K562 (cell line): ENCODE results near the gene CD70. TPM values are rescaled to one million over a fixed set of nuclear protein-coding genes. Genes with fewer than 3 reads are reported as not detected.

ENCODE experiments used
- ATAC-seq: fragments of 200-7000 bp; cut with Tn5 transposase; 3 replicates; pipeline ENCODE4 v1.9.1; 2020; ENCODE audit warnings: moderate library complexity
- BruUV-seq: library from RNA; stranded (reverse); fragments of 400-500 nt; replicated peaks from 2 replicates; lab custom pipeline; 2021; lab: Mats Ljungman, UMichigan
- CTCF ChIA-PET: fragments of 300-600 bp; formaldehyde crosslinking; extraction: SDS; loops from one replicate; lab custom pipeline; 2021; ENCODE audit warnings: low intra/inter-chr PET ratio; lab: Yijun Ruan, JAX
- POLR2A ChIA-PET: fragments of 300-600, 350-650 bp; sonication (Branson Sonifier 250); formaldehyde crosslinking; extraction: SDS; loops from one replicate; lab custom pipeline; 2021; ENCODE audit warnings: antibody characterized with exemption, inconsistent platforms; lab: Yijun Ruan, JAX
- DNase-seq, 4 experiments: peaks; one replicate each; pipeline versions ENCODE4 v3.0.0 to v3.0.0-alpha.2; 2011 to 2018; ENCODE audit warnings: low spot score in 3 of 4, mixed read lengths in 3 of 4; ENCODE audit errors: extremely low read depth in 1 of 4
- FAIRE-seq: peaks from 2 replicates; lab custom pipeline; 2011; peaks lifted over from hg19 to GRCh38; lab: Jason Lieb, UNC
- H2AFZ ChIP-seq: 2 replicates; pipeline ENCODE4 v1.6.0; 2011; ENCODE audit warnings: low read depth, low read length, control low read depth, inconsistent platforms
- H3K27ac ChIP-seq: fragments of 200-600 bp; 3 replicates; pipeline ENCODE4 v1.8.0; 2011; ENCODE audit warnings: low read depth, mild to moderate bottlenecking, control low read depth, inconsistent platforms, low read length, moderate library complexity, mixed read lengths; ENCODE audit errors: extremely low read depth
- H3K27me3 ChIP-seq, 2 experiments: fragments of 300-600 bp in 1 of 2; 2 replicates in 1 of 2; 3 replicates in 1 of 2; pipeline versions ENCODE4 v1.6.0 to v1.8.0; 2011; ENCODE audit warnings: inconsistent platforms in 2 of 2, low read length in 2 of 2, mild to moderate bottlenecking in 1 of 2, mixed read lengths in 1 of 2, moderate library complexity in 1 of 2; ENCODE audit not compliant: control insufficient read depth in 2 of 2, insufficient read depth in 2 of 2
- H3K36me3 ChIP-seq: fragments of 300-600 bp; 3 replicates; pipeline ENCODE4 v1.8.0; 2011; ENCODE audit warnings: mild to moderate bottlenecking, low read length, inconsistent platforms; ENCODE audit not compliant: control insufficient read depth, insufficient read depth
- H3K4me1 ChIP-seq, 2 experiments: fragments of 200-600 bp in 1 of 2; replicated peaks in 1 of 2; 2 replicates in 1 of 2; 3 replicates in 1 of 2; pipeline versions ENCODE4 v1.5.1 to v1.8.0; 2011; ENCODE audit warnings: inconsistent platforms in 2 of 2, low read length in 2 of 2, mild to moderate bottlenecking in 1 of 2, mixed read lengths in 1 of 2, moderate library complexity in 1 of 2; ENCODE audit not compliant: control insufficient read depth in 2 of 2, insufficient read depth in 2 of 2
- H3K4me2 ChIP-seq: 2 replicates; pipeline ENCODE4 v1.6.1; 2011; ENCODE audit warnings: low read length, control low read depth, inconsistent platforms, mixed read lengths; ENCODE audit not compliant: insufficient read depth
- H3K4me3 ChIP-seq: fragments of 200-600 bp; sonication (generic), shearing (Covaris generic); 2 replicates; pipeline ENCODE4 v1.5.1; 2016; ENCODE audit warnings: control low read depth, inconsistent platforms
- H3K79me2 ChIP-seq: fragments of 200-600 bp; 3 replicates; pipeline ENCODE4 v1.8.0; 2011; ENCODE audit warnings: low read length, inconsistent platforms; ENCODE audit not compliant: control insufficient read depth, insufficient read depth
- H3K9ac ChIP-seq, 2 experiments: 2 replicates each; pipeline versions ENCODE4 v1.6.0 to v1.6.1; 2011; ENCODE audit warnings: low read depth in 2 of 2, low read length in 2 of 2, control low read depth in 1 of 2, inconsistent platforms in 1 of 2, mild to moderate bottlenecking in 1 of 2, mixed read lengths in 1 of 2; ENCODE audit not compliant: insufficient read depth in 1 of 2
- H3K9me1 ChIP-seq: one replicate; pipeline ENCODE4 v1.6.0; 2011; ENCODE audit warnings: inconsistent platforms, mild to moderate bottlenecking, low read length, moderate library complexity; ENCODE audit not compliant: control insufficient read depth, insufficient read depth
- H3K9me3 ChIP-seq: replicated peaks from 2 replicates; pipeline ENCODE4 v1.5.1; 2011; ENCODE audit warnings: low read depth, low read length, inconsistent platforms; ENCODE audit not compliant: control insufficient read depth, insufficient read depth
- H4K20me1 ChIP-seq: replicated peaks from 2 replicates; pipeline ENCODE4 v1.6.1; 2011; ENCODE audit warnings: low read length, inconsistent platforms, mixed read lengths; ENCODE audit not compliant: control insufficient read depth, insufficient read depth
- ATF7 ChIP-seq: fragments of 450-650 bp; IDR thresholded peaks from 2 replicates; pipeline ENCODE4 v1.7.1; 2014; ENCODE audit warnings: mild to moderate bottlenecking, moderate library complexity
- HCFC1 ChIP-seq: IDR thresholded peaks from 2 replicates; pipeline ENCODE4 v1.6.1; 2012; ENCODE audit warnings: low read depth, low read length, improper control_type of control experiment
- PTBP1 ChIP-seq: fragments of 200-400 bp; formaldehyde crosslinking; IDR thresholded peaks from 2 replicates; pipeline ENCODE4 v1.6.1; 2017; ENCODE audit warnings: low read depth, low read length
- TRIM24 ChIP-seq, 2 experiments: fragments of 450-650 bp; IDR thresholded peaks; 2 replicates each; pipeline ENCODE4 v1.6.1; 2016
- WGBS: fragments of 100-300 bp; shearing (Covaris generic); methylation state at CpG from one replicate; pipeline ENCODE4 v1.1.6; 2016; ENCODE audit warnings: low coverage, mixed read lengths; ENCODE audit not compliant: insufficient coverage; ENCODE audit errors: missing lambda C conversion rate; 5-methylcytosine and 5-hydroxymethylcytosine counted together
- in situ Hi-C: fragments of 300-500 bp; cut with MboI; formaldehyde crosslinking; loops from 4 replicates; pipeline ENCODE4 v1.15.0; 2018; ENCODE audit warnings: inconsistent platforms, mixed read lengths
- intact Hi-C: fragments of 100-400 bp; cut with micrococcal nuclease; formaldehyde crosslinking; loops from 2 replicates; pipeline ENCODE4 v1.14.2; 2022
- polyA plus RNA-seq, 8 experiments: library from polyadenylated mRNA; depleted of rRNA in 4 of 8; stranded (reverse) in 5 of 8; unstranded in 3 of 8; fragments of >200 nt; fragmentation: Nextera tagmentation in 2 of 8; fragmentation: Illumina TruSeq in 1 of 8; extraction: Ambion mirVana in 2 of 8; extraction: Trizol in 1 of 8; gene quantifications; 2 replicates each; pipeline versions ENCODE4 v1.2.1 to v1.2.3, GENCODE V29; 2011 to 2014; ENCODE audit warnings: inconsistent platforms in 1 of 8, missing spikeins in 1 of 8
- total RNA-seq, 7 experiments: library from RNA; depleted of rRNA in 6 of 7; stranded (reverse); fragments of >200 nt in 6 of 7; fragmentation: Illumina TruSeq in 2 of 7; extraction: Trizol in 2 of 7; gene quantifications; 2 replicates each; pipeline versions ENCODE4 v1.2.1 to v1.2.3, GENCODE V29; 2011 to 2021; ENCODE audit warnings: low replicate concordance in 1 of 7
- TF ChIP-seq, protein P1 (sequence below): IDR thresholded peaks from 2 replicates; pipeline ENCODE4 v1.6.1; 2016; ENCODE audit warnings: missing genetic modification characterization, missing compliant biosample characterization
- TF ChIP-seq, protein P2 (sequence below), 2 experiments: fragments of 450-650 bp; IDR thresholded peaks; 2 replicates each; pipeline ENCODE4 v1.6.1; 2018; ENCODE audit warnings: mild to moderate bottlenecking in 2 of 2, low read depth in 1 of 2; ENCODE audit not compliant: partially characterized antibody in 2 of 2
- TF ChIP-seq, protein P3 (sequence below), 2 experiments: fragments of 450-650 bp in 1 of 2; sonication (generic) in 1 of 2; formaldehyde crosslinking in 1 of 2; IDR thresholded peaks in 1 of 2; conservative IDR thresholded peaks in 1 of 2; 2 replicates each; pipeline versions ENCODE4 v1.6.1 to v1.8.1; 2016 to 2023; ENCODE audit warnings: mild to moderate bottlenecking in 2 of 2, moderate library complexity in 2 of 2, inconsistent platforms in 1 of 2, missing genetic modification reagents in 1 of 2
- TF ChIP-seq, protein P4 (sequence below): sonication (generic); formaldehyde crosslinking; IDR thresholded peaks from 2 replicates; pipeline ENCODE4 v1.8.1; 2022; ENCODE audit warnings: missing genetic modification reagents

Gene CD70
- total and polyA plus RNA-seq, 9 of the 15 experiments (the other 6 are each of a cell fraction or from before 2014, with no cell fraction given): 0.06 to 0.58 (median 0.33) TPM; not detected in 4

DNA sequence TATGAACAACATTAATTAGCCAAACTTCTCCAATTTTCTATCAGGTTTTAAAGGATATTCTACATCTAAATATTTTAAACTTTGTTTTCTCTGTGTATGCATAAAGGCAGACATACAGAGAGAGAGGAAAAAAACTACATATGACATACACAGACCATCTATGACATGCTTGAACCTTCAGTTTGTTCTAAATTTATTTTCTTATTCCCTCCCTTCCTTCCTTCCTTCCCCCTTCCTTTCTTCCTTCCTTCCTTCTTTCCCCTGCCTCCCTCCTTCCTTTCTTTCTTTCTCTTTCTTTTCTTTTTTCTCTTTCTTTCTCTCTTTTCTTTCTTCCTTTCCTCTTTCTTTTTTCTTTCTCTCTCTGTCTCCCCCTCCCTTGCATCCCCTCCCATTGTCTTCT, 35.8 kb upstream of the CD70 start (continued):
- TF ChIP-seq PTBP1: no peak
- TF ChIP-seq, protein P1, sequence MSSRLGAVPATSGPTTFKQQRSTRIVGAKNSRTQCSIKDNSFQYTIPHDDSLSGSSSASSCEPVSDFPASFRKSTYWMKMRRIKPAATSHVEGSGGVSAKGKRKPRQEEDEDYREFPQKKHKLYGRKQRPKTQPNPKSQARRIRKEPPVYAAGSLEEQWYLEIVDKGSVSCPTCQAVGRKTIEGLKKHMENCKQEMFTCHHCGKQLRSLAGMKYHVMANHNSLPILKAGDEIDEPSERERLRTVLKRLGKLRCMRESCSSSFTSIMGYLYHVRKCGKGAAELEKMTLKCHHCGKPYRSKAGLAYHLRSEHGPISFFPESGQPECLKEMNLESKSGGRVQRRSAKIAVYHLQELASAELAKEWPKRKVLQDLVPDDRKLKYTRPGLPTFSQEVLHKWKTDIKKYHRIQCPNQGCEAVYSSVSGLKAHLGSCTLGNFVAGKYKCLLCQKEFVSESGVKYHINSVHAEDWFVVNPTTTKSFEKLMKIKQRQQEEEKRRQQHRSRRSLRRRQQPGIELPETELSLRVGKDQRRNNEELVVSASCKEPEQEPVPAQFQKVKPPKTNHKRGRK (tag): peak; percentile 86; the same call in 1 of the 2 replicates
- 0 out of 4 replicates have a peak, but pooled peaks of 1 of the 2 experiments have one; percentile 11 for TF ChIP-seq TRIM24 (IDR thresholded peaks at IDR 0.05)
- TF ChIP-seq, all 486 proteins: peak for 4

DNA sequence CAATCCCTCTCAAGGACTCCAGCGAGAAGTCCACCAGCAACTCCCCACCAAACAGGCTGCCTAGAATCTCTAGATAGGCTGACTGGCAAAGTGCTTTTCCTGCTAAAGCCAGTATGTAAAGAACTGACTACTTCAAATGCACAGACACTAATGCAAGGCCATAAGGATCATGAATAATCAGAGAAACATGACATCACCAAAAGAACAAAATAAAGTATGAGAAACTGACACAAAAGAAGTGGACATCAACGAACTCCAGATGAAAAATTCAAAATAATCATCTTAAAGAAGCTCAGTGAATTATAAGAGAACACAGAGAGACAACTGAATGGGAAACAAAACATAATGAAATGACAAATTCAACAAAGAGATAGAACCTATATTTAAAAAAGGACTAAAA, 26.4 kb upstream of the CD70 start:
- in situ Hi-C loops (no loop called here), intact Hi-C loops (no loop called here)
- H3K27ac ChIP-seq: no peak overlapping the region
- CTCF ChIA-PET: no interaction called here
- H3K9ac ChIP-seq: no peak overlapping the region
- ATAC-seq (no peak), FAIRE-seq (no peak), DNase-seq (no peak)
- H2AFZ ChIP-seq: no peak overlapping the region
- 0% methylated on average over 2 of the region's 2 CpGs for WGBS
- H3K79me2 ChIP-seq: no peaks in the 10 kb centered on the region
- no peaks in the 10 kb centered on the region for H3K36me3 ChIP-seq
- TF ChIP-seq ATF7 (peak; percentile 49), HCFC1 (no peak)
- TF ChIP-seq, protein P2, sequence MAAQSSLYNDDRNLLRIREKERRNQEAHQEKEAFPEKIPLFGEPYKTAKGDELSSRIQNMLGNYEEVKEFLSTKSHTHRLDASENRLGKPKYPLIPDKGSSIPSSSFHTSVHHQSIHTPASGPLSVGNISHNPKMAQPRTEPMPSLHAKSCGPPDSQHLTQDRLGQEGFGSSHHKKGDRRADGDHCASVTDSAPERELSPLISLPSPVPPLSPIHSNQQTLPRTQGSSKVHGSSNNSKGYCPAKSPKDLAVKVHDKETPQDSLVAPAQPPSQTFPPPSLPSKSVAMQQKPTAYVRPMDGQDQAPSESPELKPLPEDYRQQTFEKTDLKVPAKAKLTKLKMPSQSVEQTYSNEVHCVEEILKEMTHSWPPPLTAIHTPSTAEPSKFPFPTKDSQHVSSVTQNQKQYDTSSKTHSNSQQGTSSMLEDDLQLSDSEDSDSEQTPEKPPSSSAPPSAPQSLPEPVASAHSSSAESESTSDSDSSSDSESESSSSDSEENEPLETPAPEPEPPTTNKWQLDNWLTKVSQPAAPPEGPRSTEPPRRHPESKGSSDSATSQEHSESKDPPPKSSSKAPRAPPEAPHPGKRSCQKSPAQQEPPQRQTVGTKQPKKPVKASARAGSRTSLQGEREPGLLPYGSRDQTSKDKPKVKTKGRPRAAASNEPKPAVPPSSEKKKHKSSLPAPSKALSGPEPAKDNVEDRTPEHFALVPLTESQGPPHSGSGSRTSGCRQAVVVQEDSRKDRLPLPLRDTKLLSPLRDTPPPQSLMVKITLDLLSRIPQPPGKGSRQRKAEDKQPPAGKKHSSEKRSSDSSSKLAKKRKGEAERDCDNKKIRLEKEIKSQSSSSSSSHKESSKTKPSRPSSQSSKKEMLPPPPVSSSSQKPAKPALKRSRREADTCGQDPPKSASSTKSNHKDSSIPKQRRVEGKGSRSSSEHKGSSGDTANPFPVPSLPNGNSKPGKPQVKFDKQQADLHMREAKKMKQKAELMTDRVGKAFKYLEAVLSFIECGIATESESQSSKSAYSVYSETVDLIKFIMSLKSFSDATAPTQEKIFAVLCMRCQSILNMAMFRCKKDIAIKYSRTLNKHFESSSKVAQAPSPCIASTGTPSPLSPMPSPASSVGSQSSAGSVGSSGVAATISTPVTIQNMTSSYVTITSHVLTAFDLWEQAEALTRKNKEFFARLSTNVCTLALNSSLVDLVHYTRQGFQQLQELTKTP (IDR thresholded peaks at IDR 0.05; ENCODE audit: low read depth in 1 of 2, partially characterized antibody in 2 of 2): no peak
- TF ChIP-seq, protein P3, sequence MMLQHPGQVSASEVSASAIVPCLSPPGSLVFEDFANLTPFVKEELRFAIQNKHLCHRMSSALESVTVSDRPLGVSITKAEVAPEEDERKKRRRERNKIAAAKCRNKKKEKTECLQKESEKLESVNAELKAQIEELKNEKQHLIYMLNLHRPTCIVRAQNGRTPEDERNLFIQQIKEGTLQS (IDR thresholded peaks at IDR 0.05): peak; percentile 79
- TF ChIP-seq, protein P3 (CRISPR knock-in tag; conservative IDR thresholded peaks at IDR 0.05): no peak
- TF ChIP-seq, protein P4, sequence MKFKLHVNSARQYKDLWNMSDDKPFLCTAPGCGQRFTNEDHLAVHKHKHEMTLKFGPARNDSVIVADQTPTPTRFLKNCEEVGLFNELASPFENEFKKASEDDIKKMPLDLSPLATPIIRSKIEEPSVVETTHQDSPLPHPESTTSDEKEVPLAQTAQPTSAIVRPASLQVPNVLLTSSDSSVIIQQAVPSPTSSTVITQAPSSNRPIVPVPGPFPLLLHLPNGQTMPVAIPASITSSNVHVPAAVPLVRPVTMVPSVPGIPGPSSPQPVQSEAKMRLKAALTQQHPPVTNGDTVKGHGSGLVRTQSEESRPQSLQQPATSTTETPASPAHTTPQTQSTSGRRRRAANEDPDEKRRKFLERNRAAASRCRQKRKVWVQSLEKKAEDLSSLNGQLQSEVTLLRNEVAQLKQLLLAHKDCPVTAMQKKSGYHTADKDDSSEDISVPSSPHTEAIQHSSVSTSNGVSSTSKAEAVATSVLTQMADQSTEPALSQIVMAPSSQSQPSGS: no peak
- H3K4me3 ChIP-seq: no peak overlapping the region
- H3K4me2 ChIP-seq: no peak overlapping the region
- BruUV-seq: no TSS peak
- H3K9me3 ChIP-seq: no peaks in the 10 kb centered on the region
- no peaks in the 10 kb centered on the region for H3K9me1 ChIP-seq
- H4K20me1 ChIP-seq: no peaks in the 10 kb centered on the region
- POLR2A ChIA-PET: interaction anchor here (0.9 to 1.2 kb wide), 2 partner anchors 87 to 145 kb away, joined by 3 read pairs; partner anchors contain the start of gene TNFSF9
- H3K4me1 ChIP-seq: no peaks in the 10 kb centered on the region
- H3K27me3 ChIP-seq: no peaks in the 10 kb centered on the region
